ENCODE measurements around the gene EGFL6.
"Not testable (repeated sequence)": the region's sequence is repeated elsewhere in the genome, so short reads cannot be mapped to it uniquely, and the experiment has no call there.

Gene EGFL6

GRCh38 chrX:13654116-13654515 is 84.7 kb downstream of the EGFL6 start:
- no peak for DNase-seq (ENCODE audit: low read depth)

GRCh38 chrX:13655674-13656073 is 86.3 kb downstream of the EGFL6 start:
- no peak for DNase-seq (ENCODE audit: low read depth)

- DNase-seq (ENCODE audit: low read depth), result no peak
These were observed 89.2 kb downstream of the EGFL6 start for GRCh38 chrX:13658602-13659001.

GRCh38 chrX:13659063-13659462 is 89.7 kb downstream of the EGFL6 start:
- DNase-seq (ENCODE audit: low read depth), result no peak

- no peak for DNase-seq (ENCODE audit: low read depth)
These were observed 92.4 kb downstream of the EGFL6 start for GRCh38 chrX:13661735-13662288.

GRCh38 chrX:13662355-13662791 is 93.0 kb downstream of the EGFL6 start:
- no peak for DNase-seq (ENCODE audit: low read depth)

GRCh38 chrX:13664020-13664419 is 94.6 kb downstream of the EGFL6 start:
- no peak for DNase-seq (ENCODE audit: low read depth)

- DNase-seq (ENCODE audit: low read depth), result no peak
These were observed 97.4 kb downstream of the EGFL6 start for GRCh38 chrX:13666836-13667235.

- DNase-seq (ENCODE audit: low read depth), result no peak
These were observed 98.5 kb downstream of the EGFL6 start for GRCh38 chrX:13667919-13668318.

GRCh38 chrX:13669246-13669737 is 99.9 kb downstream of the EGFL6 start:
- DNase-seq (ENCODE audit: low read depth), result no peak

- not testable (repeated sequence) for DNase-seq (ENCODE audit: low read depth)
These were observed 100.4 kb downstream of the EGFL6 start for GRCh38 chrX:13669755-13670154.

- no peak for DNase-seq (ENCODE audit: low read depth)
These were observed 100.8 kb downstream of the EGFL6 start for GRCh38 chrX:13670197-13670596.

GRCh38 chrX:13673016-13673415 is 103.6 kb downstream of the EGFL6 start:
- DNase-seq (ENCODE audit: low read depth), result no peak

- DNase-seq (ENCODE audit: low read depth), result no peak
These were observed 107.5 kb downstream of the EGFL6 start for GRCh38 chrX:13676885-13677284.

GRCh38 chrX:13679700-13680099 is 110.3 kb downstream of the EGFL6 start:
- DNase-seq (ENCODE audit: low read depth), result not testable (repeated sequence)

- DNase-seq (ENCODE audit: low read depth), result no peak
These were observed 112.2 kb downstream of the EGFL6 start for GRCh38 chrX:13681595-13681994.
